A549 (cell line): ENCODE results near the gene NPFFR1. TPM values are rescaled to one million over a fixed set of nuclear protein-coding genes. Genes with fewer than 3 reads are reported as not detected.
"Not testable (repeated sequence)": the region's sequence is repeated elsewhere in the genome, so short reads cannot be mapped to it uniquely, and the experiment has no call there.

Experiments used
- ATAC-seq, 2 experiments: fragments of 200-7000 bp in 1 of 2; fragments of >200 bp in 1 of 2; cut with Nextera tagmentation in 1 of 2; cut with Tn5 transposase in 1 of 2; 3 replicates each; pipeline versions ENCODE4 v1.8.0 to v1.9.1; 2018 to 2020; ENCODE audit warnings: mild to moderate bottlenecking in 1 of 2, moderate library complexity in 1 of 2
- CTCF ChIA-PET: fragments of 300-600 bp; sonication (Branson Sonifier 250); formaldehyde crosslinking; extraction: SDS; loops from one replicate; lab custom pipeline; 2021; ENCODE audit warnings: antibody characterized with exemption, inconsistent platforms; lab: Yijun Ruan, JAX
- POLR2A ChIA-PET: fragments of 350-600 bp; formaldehyde crosslinking; extraction: SDS; loops from one replicate; lab custom pipeline; 2021; ENCODE audit warnings: antibody characterized with exemption, inconsistent platforms; lab: Yijun Ruan, JAX
- DNase-seq, 2 experiments: peaks; one replicate each; pipeline versions ENCODE4 v3.0.0 to v3.0.0-alpha.2; 2011 to 2016; ENCODE audit warnings: low read depth in 1 of 2, low spot score in 1 of 2
- FAIRE-seq: peaks from 2 replicates; lab custom pipeline; 2011; peaks lifted over from hg19 to GRCh38; lab: Jason Lieb, UNC
- H3K27ac ChIP-seq, 2 experiments: fragments of >200 bp; sonication (Bioruptor Twin); formaldehyde crosslinking; 3 replicates each; pipeline ENCODE4 v1.5.1; 2016 to 2017
- H3K4me1 ChIP-seq: fragments of >200 bp; sonication (Bioruptor Twin); formaldehyde crosslinking; 3 replicates; pipeline ENCODE4 v1.6.1; 2016
- H3K4me2 ChIP-seq: fragments of >200 bp; sonication (Bioruptor Twin); formaldehyde crosslinking; 3 replicates; pipeline ENCODE4 v1.6.1; 2016
- H3K4me3 ChIP-seq: fragments of >200 bp; sonication (Bioruptor Twin); formaldehyde crosslinking; 3 replicates; pipeline ENCODE4 v1.5.1; 2016
- H3K9me3 ChIP-seq: fragments of >200 bp; sonication (Bioruptor Twin); formaldehyde crosslinking; 3 replicates; pipeline ENCODE4 v1.6.1; 2016
- CHD2 ChIP-seq: fragments of 150-350 bp; IDR thresholded peaks from 2 replicates; pipeline ENCODE4 v1.6.1; 2014; ENCODE audit warnings: low read length; ENCODE audit not compliant: partially characterized antibody
- CTCF ChIP-seq: fragments of >200 bp; sonication (Bioruptor Twin); formaldehyde crosslinking; IDR thresholded peaks from 3 replicates; pipeline ENCODE4 v1.5.1; 2016
- EHMT2 ChIP-seq: fragments of 200-600 bp; sonication (generic); IDR thresholded peaks from 2 replicates; pipeline ENCODE4 v1.6.1; 2016; ENCODE audit warnings: antibody characterized with exemption, low read depth, mild to moderate bottlenecking, moderate library complexity
- EP300 ChIP-seq, 2 experiments: fragments of >200 bp; sonication (Bioruptor Twin); formaldehyde crosslinking; IDR thresholded peaks; 2 replicates in 1 of 2; 3 replicates in 1 of 2; pipeline ENCODE4 v1.6.1; 2016 to 2017
- FOSB ChIP-seq: fragments of 250-450 bp; sonication (Bioruptor Pico); IDR thresholded peaks from 2 replicates; pipeline ENCODE4 v1.5.0; 2020; ENCODE audit warnings: mild to moderate bottlenecking, moderate library complexity
- FOSL2 ChIP-seq, 2 experiments: fragments of 450-650 bp in 1 of 2; fragments of >200 bp in 1 of 2; sonication (Bioruptor Twin) in 1 of 2; formaldehyde crosslinking; IDR thresholded peaks; 2 replicates each; pipeline versions ENCODE4 v1.5.0 to v1.6.1; 2016 to 2020; ENCODE audit warnings: mild to moderate bottlenecking in 1 of 2, moderate library complexity in 1 of 2
- HOXA7 ChIP-seq: fragments of 250-450 bp; sonication (Bioruptor Pico); IDR thresholded peaks from 2 replicates; pipeline ENCODE4 v1.5.0; 2020; ENCODE audit warnings: mild to moderate bottlenecking, moderate library complexity
- NR3C1 ChIP-seq: fragments of >200 bp; sonication (Bioruptor Twin); formaldehyde crosslinking; IDR thresholded peaks from 3 replicates; pipeline ENCODE4 v1.6.1; 2017
- POLR2A ChIP-seq: IDR thresholded peaks from 2 replicates; pipeline ENCODE4 v1.6.1; 2012; ENCODE audit warnings: mild to moderate bottlenecking, low read length
- RAD21 ChIP-seq, 2 experiments: fragments of >200 bp in 1 of 2; sonication (Bioruptor Twin) in 1 of 2; formaldehyde crosslinking in 1 of 2; IDR thresholded peaks in 1 of 2; conservative IDR thresholded peaks in 1 of 2; 2 replicates in 1 of 2; 3 replicates in 1 of 2; pipeline ENCODE4 v1.6.1; 2012 to 2018; ENCODE audit warnings: inconsistent platforms in 1 of 2
- RARB ChIP-seq: fragments of 250-450 bp; sonication (Bioruptor Pico); IDR thresholded peaks from 2 replicates; pipeline ENCODE4 v1.8.0; 2021; ENCODE audit warnings: mild to moderate bottlenecking, moderate library complexity
- RNF2 ChIP-seq: fragments of 200-600 bp; sonication (generic); IDR thresholded peaks from 2 replicates; pipeline ENCODE4 v1.6.1; 2016; ENCODE audit warnings: low read depth, mild to moderate bottlenecking, antibody characterized with exemption, moderate library complexity, borderline replicate concordance
- ZC3H11A ChIP-seq: fragments of 450-650 bp; IDR thresholded peaks from 2 replicates; pipeline ENCODE4 v1.6.1; 2014; ENCODE audit warnings: antibody characterized with exemption, mild to moderate bottlenecking
- ZFP36 ChIP-seq: fragments of 450-650 bp; IDR thresholded peaks from 2 replicates; pipeline ENCODE4 v1.6.1; 2014; ENCODE audit warnings: borderline replicate concordance; ENCODE audit not compliant: partially characterized antibody
- ZSCAN20 ChIP-seq: fragments of 250-450 bp; sonication (Bioruptor Pico); IDR thresholded peaks from 2 replicates; pipeline ENCODE4 v1.8.0; 2022; ENCODE audit warnings: mild to moderate bottlenecking, moderate library complexity
- WGBS: methylation state at CpG from one replicate; pipeline ENCODE4 v1.1.6; 2017; ENCODE audit errors: missing lambda C conversion rate; 5-methylcytosine and 5-hydroxymethylcytosine counted together
- polyA plus RNA-seq, 4 experiments: library from polyadenylated mRNA; depleted of rRNA in 3 of 4; stranded (reverse); fragments of >200 nt; fragmentation: RNase III in 1 of 4; extraction: RNeasy Plus Mini Kit Qiagen cat#74134 plus additional on column Dnase treatment in 1 of 4; gene quantifications; 2 replicates in 3 of 4; 3 replicates in 1 of 4; pipeline ENCODE4 v1.2.3, GENCODE V29; 2011 to 2017
- TF ChIP-seq, protein P1 (sequence below): fragments of 250-450 bp; sonication (Bioruptor Pico); IDR thresholded peaks from 2 replicates; pipeline ENCODE4 v1.5.0; 2020; ENCODE audit warnings: low read depth, mild to moderate bottlenecking, moderate library complexity

NPFFR1 gene
- polyA plus RNA-seq, 2 of the 4 experiments (the other 2 are of a cell fraction), result not detected

DNA sequence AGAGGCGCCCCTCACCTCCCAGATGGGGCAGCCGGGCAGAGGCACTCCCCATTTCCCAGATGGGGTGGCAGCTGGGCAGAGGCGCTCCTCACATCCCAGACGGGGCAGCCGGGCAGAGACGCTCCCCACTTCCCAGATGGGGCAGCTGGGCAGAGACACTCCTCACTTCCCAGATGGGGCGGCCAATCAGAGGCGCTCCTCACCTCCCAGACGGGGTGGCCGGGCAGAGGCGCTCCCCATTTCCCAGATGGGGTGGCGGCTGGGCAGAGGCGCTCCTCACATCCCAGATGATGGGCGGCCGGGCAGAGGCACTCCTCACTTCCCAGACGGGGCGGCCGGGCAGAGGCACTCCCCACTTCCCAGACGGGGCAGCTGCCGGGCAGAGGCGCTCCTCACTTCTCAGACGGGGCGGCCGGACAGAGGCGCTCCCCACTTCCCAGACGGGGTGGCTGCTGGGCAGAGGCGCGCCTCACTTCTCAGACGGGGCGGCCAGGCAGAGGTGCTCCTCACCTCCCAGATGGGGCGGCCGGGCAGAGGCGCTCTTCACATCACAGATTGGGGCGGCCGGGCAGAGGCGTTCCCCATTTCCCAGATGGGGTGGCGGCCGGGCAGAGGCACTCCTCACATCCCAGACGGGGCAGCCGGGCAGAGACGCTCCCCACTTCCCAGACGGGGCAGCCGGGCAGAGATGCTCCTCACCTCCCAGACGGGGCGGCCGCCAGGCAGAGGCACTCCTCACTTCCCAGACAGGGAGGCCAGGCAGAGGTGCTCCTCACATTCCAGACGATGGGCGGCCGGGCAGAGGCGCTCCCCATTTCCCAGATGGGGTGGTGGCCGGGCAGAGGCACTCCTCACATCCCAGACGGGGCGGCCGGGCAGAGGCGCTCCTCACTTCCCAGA lies 44.5 kb downstream of the NPFFR1 start:
- ATAC-seq, result not testable (repeated sequence)

GRCh38 chr10:70237958-70238536 lies 45.8 kb downstream of the NPFFR1 start:
- WGBS, result 57% methylated on average over 6 of the region's 6 CpGs
- ATAC-seq, H3K4me3 ChIP-seq, H3K9me3 ChIP-seq, FAIRE-seq, H3K27ac ChIP-seq, DNase-seq, H3K4me2 ChIP-seq, POLR2A ChIA-PET, H3K4me1 ChIP-seq: not testable (repeated sequence)
- CTCF ChIA-PET, result interaction anchor here (1.3 to 1.9 kb wide), 4 partner anchors 16 to 126 kb away, joined by 3 to 7 read pairs (median 4); no protein-coding TSS in a partner anchor

More for the DNA sequence above, 44.5 kb downstream of the NPFFR1 start:
- H3K27ac ChIP-seq, CTCF ChIA-PET, FAIRE-seq, H3K4me2 ChIP-seq, H3K4me1 ChIP-seq, H3K4me3 ChIP-seq, DNase-seq, POLR2A ChIA-PET, H3K9me3 ChIP-seq: not testable (repeated sequence)
- 81% methylated on average over 12 of the region's 55 CpGs for WGBS

DNA sequence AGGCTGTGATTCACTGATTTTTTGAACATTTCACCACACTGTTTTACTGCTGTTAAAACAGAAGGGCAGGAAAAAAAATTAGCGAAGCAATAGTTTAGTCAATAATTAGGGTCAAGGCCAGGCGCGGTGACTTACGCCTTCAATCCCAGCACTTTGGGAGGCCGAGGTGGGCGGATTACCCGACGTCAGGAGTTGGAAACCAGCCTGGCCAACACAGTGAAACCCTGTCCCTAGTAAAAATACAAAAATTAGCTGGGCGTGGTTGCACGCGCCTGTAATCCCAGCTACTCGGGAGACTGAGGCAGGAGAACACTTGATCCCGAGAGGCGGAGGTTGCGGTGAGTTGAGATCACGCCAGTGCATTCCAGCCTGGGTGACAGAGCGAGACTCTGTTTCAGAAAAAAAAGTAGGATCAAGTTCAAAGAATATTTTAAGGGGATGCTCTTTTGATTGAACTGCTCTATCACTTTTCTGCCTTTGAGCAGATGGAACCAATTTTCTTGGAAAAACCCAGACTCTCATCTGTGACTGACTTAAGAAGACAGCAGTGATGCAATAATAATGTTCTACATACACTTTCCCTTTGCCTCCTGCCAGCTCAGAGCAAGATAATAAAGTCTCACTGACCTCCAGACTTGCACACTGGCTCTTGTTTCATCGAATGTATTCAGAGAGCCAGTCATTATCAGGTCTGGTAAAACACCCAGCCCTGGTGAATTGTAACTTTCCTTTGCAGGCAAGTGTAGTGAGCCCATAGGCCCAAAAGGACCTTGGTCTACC lies 48.9 kb downstream of the NPFFR1 start:
- ChIA-PET POLR2A (no interaction called here), CTCF (interaction anchor here (1.3 to 3.7 kb wide), 3 partner anchors 9 to 130 kb away, joined by 5 to 43 read pairs (median 5); no protein-coding TSS in a partner anchor)
- no peak for DNase-seq
- H3K4me3 ChIP-seq, result no peak overlapping the region
- H3K27ac ChIP-seq, result no peak overlapping the region
- no peak for ATAC-seq
- no peak overlapping the region; the same call in 2 of the 3 replicates for H3K4me2 ChIP-seq
- no peaks in the 10 kb centered on the region for H3K9me3 ChIP-seq
- no peak for FAIRE-seq
- 93% methylated on average over 18 of the region's 18 CpGs for WGBS
- H3K4me1 ChIP-seq, result peaks cover 16% of the 10 kb centered on the region; the same call in 2 of the 3 replicates
- TF ChIP-seq HOXA7 (CRISPR knock-in tag) (no peak), FOSB (no peak), EHMT2 (no peak), RNF2 (no peak), FOSL2 (IDR thresholded peaks at IDR 0.05) (no peak), FOSL2 (CRISPR knock-in tag; IDR thresholded peaks at IDR 0.05) (no peak), ZSCAN20 (CRISPR knock-in tag) (no peak), EP300 (IDR thresholded peaks at IDR 0.05) (no peak), CHD2 (no peak), RAD21 (conservative IDR thresholded peaks at IDR 0.05 in 1 of 2, IDR thresholded peaks at IDR 0.05 in 1 of 2) (no peak), CTCF (no peak), ZFP36 (no peak), POLR2A (no peak), RARB (CRISPR knock-in tag) (no peak), ZC3H11A (no peak), NR3C1 (no peak)
- TF ChIP-seq, protein P1, sequence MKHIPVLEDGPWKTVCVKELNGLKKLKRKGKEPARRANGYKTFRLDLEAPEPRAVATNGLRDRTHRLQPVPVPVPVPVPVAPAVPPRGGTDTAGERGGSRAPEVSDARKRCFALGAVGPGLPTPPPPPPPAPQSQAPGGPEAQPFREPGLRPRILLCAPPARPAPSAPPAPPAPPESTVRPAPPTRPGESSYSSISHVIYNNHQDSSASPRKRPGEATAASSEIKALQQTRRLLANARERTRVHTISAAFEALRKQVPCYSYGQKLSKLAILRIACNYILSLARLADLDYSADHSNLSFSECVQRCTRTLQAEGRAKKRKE, result no peak
